HG03280 (cell line): Measurements from ENCODE around the gene HSF5.
"Not testable (repeated sequence)": the region's sequence is repeated elsewhere in the genome, so short reads cannot be mapped to it uniquely, and the experiment has no call there.

Experiments used
- ATAC-seq: cut with Tn5 transposase; IDR thresholded peaks from one replicate; pipeline ENCODE4 v1.9.1; 2021; ENCODE audit warnings: mild to moderate bottlenecking, moderate library complexity; ENCODE audit not compliant: unreplicated experiment

The HSF5 gene

DNA sequence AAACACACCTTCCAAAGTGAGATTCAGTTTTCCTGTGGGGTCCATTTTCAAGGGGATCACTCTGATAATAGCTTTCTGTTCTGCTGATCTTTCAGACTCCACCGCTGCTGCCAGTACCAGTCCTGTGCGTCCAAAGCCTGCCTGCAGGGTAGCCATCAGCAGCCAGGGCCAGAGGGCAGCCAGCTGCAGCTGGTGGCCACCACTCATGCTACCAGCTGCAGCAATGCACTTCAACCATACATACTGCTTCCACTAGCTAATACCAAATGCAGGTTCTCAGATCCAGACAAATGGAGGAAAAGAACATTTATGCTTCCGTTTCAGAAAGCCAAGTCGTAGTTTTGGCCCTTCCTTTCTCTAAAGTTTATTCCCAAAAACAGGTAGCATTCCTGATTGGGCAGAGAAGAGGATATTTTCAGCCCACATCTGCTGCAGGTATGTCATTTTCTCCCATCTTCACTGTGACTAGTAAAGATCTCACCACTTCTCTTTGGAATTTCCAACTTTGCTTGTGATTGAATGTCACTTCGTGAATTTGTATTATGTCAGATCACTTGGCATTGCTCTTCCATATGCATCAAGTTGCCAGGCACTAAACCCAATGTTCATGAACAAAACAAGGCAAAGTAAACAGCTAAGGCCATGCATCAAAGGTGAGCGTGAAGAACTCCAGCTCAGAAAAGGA lies 72.7 kb downstream of the HSF5 start:
- ATAC-seq: no peak

DNA sequence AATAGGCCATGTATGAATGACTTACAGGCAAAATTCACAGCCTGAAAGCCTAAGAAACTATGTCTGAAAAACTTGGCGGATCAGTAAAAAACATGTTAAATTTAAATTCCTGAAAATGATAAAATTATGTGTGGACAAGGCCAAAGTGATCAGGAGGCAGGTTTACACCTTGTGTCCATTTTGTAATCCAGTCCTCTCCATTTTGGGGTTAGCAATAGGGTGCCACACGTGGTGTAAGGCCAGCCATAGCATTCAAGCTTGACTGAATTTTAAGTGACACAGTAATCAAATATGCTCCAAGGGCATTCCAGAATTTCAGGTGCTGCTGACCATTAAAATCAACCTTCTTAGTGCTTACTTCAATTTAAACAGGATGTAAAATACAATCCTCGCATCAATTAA lies 73.6 kb downstream of the HSF5 start:
- ATAC-seq: no peak

DNA sequence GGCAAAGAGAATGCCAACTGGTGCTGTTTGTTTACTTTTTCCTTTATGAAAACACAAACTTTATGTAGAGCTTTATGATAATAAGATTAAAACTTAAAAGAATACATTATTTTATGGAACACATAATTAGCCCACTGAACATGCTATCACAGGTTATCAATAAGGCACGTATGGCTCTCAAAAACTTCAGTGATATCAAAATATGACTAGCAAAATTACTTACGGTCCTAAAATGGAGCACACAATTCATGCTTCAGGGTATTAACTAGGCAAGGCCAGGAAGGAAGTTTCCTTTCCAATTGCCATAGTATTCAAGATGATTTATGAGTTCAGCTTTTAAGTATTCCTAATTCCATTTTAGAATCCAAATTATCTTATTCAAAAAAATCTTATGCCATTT lies 74.5 kb downstream of the HSF5 start:
- ATAC-seq: no peak

DNA sequence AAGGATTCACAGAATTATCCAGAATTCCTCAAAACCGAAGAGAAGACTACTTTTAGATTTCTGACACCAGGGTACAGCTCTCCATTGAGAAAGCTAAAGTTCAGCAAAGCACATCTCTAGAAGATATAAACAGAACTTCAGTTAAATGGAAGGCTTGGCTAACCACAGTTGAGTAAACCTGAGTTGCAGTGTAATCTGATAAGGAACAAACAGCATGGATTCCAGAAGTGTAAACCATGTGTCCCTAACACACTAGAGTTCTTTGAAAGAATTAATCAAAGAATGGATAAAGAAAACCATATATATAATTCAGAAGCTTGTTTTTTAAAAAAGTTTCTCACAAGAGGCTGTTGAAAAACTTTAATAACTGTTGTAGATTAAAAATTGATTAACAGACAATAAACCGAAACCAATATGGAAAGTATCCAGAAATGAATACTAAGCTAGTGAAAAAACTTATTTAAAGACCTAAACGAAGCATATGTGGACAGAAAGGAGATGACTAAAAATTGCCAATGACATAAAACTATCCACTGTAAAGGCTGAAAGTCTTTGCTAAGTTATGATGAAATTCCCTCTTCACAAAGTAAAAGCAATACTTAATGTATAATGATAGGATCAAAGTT lies 75.1 kb downstream of the HSF5 start:
- ATAC-seq: no peak

DNA sequence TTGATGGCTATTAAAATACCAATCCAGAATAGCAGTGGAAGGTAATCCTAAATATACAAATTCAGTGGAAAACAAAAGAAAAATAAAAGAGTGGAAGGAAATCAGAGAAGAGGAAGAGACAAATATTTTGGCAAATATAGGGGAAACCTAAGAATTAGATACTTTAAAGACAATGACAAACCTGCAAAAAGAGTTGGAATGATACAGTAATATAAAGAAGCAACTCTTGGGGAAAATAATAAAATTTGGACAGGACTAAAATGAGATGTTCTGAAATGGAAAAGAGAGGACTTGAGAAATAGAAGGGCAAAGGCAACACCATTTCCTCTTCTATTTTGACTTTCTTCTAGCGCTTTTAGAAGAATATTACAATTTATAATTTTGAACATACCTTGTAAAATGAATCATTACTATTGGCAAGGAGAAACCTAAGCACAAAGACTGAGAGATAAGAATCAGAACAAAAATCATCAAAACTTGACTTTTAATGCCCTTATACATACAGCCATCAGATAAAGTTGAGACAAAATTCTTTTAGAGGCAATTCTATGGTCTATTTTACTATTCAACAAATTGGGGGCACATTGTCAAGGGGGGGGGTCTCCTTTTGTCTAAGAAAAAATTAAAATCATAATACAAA lies 76.0 kb downstream of the HSF5 start:
- no peak for ATAC-seq

DNA sequence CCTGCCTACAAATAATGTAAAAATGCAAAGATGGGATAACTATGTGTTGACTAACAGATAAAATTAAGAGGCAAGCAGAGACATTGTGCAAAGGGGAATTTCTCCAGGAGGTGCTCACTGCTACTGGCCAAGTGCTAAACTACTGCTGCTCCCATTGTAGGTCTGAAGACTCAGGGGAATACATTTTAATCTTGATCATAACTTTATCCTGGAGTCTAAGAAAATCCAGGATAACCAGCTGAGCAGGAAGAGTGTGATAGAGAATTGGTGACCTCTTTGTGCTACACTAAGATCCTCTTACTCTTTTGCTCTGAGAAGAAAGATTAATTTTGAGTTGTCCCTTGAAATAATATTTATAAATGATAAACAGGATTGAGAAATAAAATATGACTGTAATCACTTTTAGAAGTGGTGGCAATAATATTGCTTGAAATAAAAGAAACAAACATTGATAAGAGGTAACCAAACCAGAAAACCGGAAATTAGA lies 76.8 kb downstream of the HSF5 start:
- no peak for ATAC-seq

DNA sequence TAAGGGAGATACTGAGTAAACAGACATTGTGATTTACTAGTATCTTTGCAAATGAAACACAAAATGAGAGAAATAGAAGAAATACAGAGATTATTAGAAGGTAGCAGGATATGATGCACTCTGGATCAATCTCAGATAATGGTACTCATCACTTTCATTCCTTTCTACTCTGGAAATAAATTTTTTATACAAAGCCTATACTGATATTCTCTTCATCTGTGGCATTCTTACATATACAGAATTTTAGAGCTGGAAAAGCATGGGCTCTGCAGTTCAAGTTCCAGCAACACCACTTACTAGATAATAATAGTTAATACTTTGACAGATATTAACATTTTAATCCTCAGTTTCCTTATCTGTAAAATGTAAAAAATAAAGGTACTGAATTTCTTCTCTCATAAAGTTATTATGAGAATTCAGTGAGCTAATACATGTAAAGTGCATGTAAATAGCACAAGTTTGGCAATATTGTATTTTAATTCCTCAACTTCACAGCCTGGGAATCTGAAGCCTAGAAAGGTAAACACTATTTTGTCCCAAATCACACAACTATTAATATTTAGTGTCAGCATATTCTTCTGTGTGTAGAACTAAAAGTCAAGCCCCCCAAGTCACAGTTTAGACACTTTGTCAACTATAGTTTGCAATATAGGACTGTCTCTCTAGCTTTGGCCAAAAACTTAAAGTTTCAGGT lies 77.3 kb downstream of the HSF5 start:
- no peak for ATAC-seq

DNA sequence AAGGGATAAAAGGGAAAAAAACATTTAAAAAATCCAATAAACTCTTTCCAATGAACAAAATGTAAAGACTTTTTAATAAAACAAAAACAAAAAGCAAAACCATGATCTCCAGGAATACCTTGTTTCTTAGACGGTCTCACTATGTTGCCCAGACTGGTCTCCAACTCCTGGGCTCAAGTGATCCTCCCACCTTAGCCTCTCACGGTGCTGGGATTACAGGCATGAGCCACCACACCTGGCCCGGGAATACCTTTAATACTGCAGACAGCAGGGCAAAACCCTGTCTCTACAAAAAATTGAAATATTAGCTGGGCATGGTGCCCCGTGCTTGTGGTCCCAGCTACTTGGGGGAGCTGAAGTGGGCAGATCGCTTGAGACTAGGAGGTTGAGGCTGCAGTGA lies 78.8 kb downstream of the HSF5 start:
- ATAC-seq: no peak

DNA sequence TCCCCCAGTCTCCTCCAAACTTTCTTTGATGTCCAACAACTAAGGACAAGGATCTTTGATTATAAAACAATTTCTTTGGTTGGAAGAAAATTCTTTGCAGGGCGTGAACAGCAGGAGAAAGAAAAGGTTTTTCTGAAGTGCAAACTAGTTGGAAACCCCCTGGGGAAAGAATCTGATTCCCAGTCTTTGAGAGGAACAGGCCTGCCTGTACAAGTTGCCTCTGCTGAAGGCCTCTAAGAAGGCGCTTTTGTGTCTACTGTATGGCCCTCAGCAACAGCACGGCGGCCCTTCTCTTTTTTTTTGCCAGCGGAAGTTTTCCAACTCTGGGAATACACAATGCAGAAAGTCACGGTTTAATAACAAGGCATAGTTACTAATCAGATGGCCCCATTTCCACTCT lies 84.9 kb downstream of the HSF5 start:
- no peak for ATAC-seq

DNA sequence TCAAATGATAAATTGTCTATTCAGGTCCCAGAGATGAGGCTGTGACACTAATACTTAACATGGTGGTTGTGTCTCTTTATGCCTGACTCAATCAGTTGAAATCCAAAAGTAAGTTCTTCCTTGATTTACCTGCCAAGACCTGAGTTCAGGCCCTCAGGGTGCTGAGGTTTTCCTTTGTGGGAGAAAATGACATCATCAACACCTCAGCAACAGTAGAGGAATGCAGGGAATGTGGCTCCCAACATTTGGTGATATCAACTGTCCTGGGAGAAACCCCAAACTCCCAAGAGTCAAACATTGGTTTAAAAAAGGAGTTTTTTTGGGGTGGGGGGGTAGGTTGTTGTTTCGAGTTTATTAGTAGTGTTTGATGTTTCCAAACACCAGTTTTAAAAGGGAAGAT lies 85.5 kb downstream of the HSF5 start:
- no peak for ATAC-seq

DNA sequence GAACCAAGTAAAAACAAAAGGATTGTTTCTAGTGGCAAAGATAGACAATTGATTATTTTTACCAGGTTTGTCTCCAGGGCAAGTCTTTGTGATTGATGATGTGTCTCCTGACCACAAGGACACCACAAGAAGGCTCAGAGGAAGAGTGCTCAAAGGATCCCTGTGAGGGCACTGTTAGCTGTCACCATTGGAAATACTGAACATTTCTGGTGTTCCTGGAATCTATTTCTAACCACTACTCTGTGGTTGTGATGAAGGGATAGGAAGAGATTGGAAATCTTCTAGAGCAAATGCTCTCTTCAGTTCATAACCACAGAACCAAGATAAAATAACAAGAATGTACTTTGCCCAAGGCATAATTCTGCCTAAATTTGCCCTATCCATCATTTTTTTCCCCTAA lies 86.2 kb downstream of the HSF5 start:
- no peak for ATAC-seq

DNA sequence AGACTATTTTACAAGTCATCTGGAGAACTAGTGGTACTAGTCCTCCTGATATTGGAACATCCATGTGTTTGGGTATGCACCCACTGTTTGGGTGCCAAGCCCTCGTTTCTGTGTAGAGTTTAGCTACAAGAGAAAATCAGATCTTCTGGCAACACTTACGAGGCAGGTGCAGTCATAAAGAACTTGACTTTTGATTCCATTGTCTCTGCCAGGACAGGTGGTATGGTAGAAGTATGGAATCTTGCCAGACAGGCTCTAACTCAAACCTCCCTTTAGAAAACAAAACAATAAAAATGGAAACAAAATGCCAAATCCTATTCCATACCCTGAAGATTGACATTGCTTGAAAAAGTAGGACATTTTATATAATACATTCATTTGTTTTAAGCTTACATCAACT lies 86.9 kb downstream of the HSF5 start:
- no peak for ATAC-seq

DNA sequence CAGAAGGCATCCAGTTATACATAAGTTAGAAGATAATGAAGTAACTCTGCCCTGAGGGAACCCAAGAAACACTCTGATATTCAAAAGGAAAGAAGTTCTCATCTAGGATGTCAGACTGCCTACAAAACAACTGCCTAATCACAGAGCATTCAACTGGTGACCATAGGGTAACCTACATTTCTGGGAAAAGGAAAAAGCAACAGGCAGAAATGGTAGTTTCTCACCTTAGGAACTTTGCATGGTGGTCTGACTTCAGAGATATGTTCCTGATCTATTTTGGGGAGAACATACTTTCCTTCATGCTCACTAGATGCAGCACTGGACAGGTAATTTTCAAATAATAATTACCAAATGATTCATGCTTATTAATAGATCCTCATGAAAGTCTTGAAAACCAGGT lies 87.4 kb downstream of the HSF5 start:
- ATAC-seq: no peak

DNA sequence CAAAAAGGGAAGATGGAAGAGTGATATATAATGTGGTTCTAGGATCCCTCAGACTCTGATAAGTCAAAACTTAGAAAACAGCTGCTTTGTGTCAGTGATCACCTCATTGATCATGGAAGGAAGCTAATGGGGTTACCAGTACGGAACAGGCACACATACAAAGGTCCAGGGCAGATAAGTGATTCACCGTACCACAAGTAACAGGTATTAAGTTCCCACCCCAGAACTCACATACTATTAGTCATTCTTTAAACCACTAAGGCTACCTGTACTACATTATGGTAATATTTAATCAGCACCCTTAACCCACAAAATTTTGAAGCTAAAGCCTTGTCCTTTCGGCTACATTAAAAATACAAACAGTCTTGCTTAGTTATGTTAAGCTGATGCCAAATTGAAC lies 88.2 kb downstream of the HSF5 start:
- no peak for ATAC-seq

DNA sequence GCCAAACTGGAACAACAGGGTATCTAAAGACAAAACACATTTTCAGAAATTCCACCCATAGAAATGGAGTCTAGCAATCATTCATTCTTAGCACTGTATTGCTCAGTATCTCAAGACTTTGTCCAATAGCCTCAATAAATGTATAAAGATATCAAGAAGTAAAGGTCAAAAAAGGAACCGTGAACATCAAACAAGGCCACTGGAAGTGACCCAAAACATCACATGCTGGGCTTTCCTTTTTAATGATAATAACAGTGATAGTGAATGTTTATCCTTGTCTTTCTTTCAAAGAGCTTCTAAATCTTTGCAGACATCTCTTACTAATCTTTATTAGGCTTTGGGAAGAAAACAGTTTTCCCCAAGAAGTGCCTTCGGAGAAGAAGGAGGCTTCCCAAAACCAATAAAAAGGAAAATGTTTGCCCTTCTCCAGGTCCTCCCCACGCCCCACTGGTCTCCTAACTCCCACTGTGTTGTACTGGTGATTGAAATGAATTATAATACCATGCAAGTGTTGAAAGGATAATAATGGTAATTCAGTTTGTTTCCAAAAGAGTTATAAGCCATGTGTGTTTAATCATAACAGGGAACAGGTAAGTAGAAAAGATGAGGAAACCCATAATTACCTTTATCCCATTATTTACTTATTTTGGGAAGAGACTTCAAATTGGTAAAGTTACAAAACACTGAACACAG lies 89.5 kb downstream of the HSF5 start:
- ATAC-seq: no peak

DNA sequence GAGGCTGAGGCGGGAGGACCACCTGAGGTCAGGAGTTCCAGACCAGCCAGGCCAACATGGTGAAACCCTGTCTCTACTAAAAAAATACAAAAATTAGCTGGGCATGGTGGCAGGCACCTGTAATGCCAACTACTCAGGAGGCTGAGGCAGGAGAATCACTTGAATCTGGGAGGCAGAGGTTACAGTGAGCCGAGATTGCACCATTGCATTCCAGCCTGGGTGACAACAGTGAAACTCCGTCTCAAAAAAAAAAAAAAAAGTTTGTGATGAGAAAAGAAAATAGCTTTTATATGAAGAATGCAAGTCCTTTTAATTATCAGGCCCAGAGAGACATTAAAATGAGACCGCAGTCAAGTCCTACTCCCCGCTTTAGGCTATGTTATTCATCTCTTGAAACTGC lies 90.8 kb downstream of the HSF5 start:
- ATAC-seq: not testable (repeated sequence)

DNA sequence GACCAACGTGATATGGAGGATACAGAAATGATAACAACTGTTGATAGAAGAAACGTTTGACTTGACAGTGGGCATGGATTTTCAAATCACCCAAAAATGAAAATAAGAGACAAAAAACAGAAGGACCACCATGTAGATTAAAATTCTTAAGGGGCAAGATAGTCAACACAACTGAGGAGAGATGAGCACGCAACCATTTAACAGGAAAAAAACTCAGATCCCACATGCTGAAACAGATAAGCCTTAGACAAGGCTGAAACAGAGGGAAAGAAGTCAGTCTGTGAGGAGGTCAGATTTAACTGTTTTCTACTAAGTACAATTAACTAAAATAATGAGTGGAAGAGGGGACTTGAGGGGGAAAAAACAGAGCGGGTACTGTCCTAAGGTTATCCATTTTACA lies 92.0 kb downstream of the HSF5 start:
- ATAC-seq: no peak

DNA sequence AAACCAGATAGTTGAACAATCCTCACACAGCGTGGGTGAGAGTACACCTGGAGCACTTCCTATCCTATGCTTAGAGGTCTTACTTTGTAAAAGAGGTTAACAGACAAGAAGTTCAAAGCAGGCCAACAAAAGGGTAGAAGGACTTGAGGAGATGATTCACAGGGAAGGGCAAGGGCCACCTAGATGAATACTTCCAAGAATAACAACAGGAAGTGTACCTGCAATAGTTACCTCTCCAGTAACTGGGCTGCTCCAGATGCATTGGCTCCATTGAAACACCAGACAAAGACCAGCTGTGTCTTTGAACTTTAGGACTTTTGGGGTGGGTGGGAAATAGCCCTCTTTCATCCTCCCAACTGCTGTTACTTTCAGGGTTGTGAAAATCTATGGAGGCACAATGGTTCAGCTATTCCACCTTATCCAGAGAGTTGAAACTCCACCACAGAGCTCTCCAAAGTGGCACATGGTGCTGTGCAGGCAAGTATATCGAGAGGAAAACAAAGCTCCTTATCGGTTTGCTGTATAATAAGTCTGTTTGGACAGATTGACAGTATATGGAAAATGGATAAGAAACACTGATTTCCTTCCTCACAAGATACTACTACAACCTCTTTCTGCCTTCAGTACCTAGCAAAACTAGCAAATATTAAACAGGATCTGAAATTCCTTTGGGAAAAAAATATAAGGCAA lies 93.5 kb downstream of the HSF5 start:
- ATAC-seq: no peak

DNA sequence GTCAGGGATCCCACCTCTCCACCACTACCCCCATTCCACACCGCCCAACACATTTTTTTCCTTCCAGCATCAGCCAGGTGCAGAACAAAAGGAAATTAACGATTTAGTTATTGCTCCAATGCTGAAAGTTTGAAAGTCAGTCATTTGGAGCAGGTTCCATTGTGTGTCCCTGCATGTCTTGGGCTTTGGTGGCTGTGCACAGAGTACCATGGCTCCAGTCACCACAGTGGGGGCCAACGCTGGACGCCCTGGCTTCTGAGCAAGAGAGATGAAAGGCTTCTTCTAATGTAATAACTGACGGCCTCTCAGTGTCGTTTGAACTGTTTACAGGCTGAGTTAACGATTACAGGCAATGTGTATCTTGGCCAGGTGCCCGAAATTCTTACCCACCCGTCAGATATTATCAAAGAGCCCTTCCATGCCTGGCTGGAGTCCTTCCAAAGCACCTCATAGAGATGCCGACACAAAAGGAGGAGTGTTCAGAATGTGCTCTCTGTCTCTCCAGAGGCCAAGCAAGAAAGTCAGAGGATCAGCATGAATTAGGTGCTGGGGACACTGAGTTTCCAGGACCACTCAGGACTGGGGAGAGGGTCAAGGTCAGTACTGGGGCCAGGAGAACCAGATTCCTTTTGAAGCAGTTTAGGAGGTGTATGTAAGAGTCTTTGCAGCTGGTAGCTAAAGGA lies 96.8 kb downstream of the HSF5 start:
- ATAC-seq: no peak

DNA sequence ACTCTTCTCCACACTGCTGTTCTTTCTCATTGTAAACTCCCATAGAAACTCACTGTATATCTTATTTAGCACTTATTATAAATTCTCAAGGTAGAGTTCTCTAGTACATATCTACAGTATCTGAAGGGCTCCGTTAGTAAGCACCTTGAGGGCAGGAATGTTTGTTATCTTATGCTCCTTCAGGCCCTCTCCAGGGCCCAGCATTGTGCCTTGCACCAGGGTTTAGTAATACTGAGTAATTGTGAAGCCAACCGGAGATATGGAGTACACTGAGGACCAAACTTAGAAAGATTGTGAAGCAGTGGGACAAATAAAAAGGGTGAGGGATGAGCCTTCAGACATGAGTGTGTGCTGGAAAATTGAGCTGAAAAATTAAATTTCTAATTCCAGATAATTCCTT lies 97.3 kb downstream of the HSF5 start:
- no peak for ATAC-seq
